H1 (cell line): ENCODE results near the gene OR6F1. TPM values are rescaled to one million over a fixed set of nuclear protein-coding genes. Genes with fewer than 3 reads are reported as not detected.

Experiments
- CTCF ChIA-PET: fragments of 300-600 bp; sonication (Branson Sonifier 250); formaldehyde crosslinking; loops from one replicate; lab custom pipeline; 2021; ENCODE audit not compliant: partially characterized antibody; lab: Charles Lee
- POLR2A ChIA-PET: fragments of 300-600 bp; sonication (Branson Sonifier 250); formaldehyde crosslinking; loops from one replicate; lab custom pipeline; 2021; ENCODE audit warnings: inconsistent platforms; ENCODE audit not compliant: partially characterized antibody; lab: Charles Lee
- DNase-seq, 2 experiments: peaks; one replicate each; pipeline versions ENCODE4 v3.0.0 to v3.0.0-alpha.2; 2010 to 2022; ENCODE audit warnings: low spot score in 2 of 2, low read depth in 1 of 2, mixed read lengths in 1 of 2
- FAIRE-seq: peaks from 2 replicates; lab custom pipeline; 2011; peaks lifted over from hg19 to GRCh38; lab: Jason Lieb, UNC
- H2AFZ ChIP-seq: 2 replicates; pipeline ENCODE4 v1.8.1; 2012; ENCODE audit warnings: low read length, inconsistent platforms
- H2AK5ac ChIP-seq: 2 replicates; pipeline ENCODE4 v1.6.1; 2013; ENCODE audit warnings: low read depth, low read length
- H2BK120ac ChIP-seq: replicated peaks from 2 replicates; pipeline ENCODE3; 2013; ENCODE audit warnings: low read depth, low read length, inconsistent platforms
- H2BK12ac ChIP-seq: 2 replicates; pipeline ENCODE4 v1.6.1; 2013; ENCODE audit warnings: low read depth, low read length
- H2BK15ac ChIP-seq: 2 replicates; pipeline ENCODE4 v1.6.1; 2013; ENCODE audit warnings: low read length
- H2BK20ac ChIP-seq: 2 replicates; pipeline ENCODE4 v1.6.1; 2013; ENCODE audit warnings: low read length
- H2BK5ac ChIP-seq: 2 replicates; pipeline ENCODE4 v1.6.1; 2013; ENCODE audit warnings: low read depth, low read length
- H3K14ac ChIP-seq: 2 replicates; pipeline ENCODE4 v1.6.1; 2013; ENCODE audit warnings: inconsistent platforms; ENCODE audit not compliant: insufficient read length
- H3K18ac ChIP-seq: 2 replicates; pipeline ENCODE4 v1.6.1; 2013; ENCODE audit warnings: low read length; ENCODE audit errors: extremely low read depth
- H3K23ac ChIP-seq: 2 replicates; pipeline ENCODE4 v1.6.1; 2013; ENCODE audit warnings: inconsistent platforms; ENCODE audit not compliant: insufficient read length
- H3K23me2 ChIP-seq: 2 replicates; pipeline ENCODE4 v1.6.1; 2013; ENCODE audit warnings: low read depth, low read length
- H3K27ac ChIP-seq: 2 replicates; pipeline ENCODE4 v1.6.1; 2011; ENCODE audit warnings: low read depth, low read length, inconsistent platforms
- H3K27me3 ChIP-seq, 4 experiments: replicated peaks in 1 of 4; 1 replicate in 1 of 4; 2 replicates in 3 of 4; pipeline versions ENCODE4 v1.6.1 to v1.8.1; 2011 to 2013; ENCODE audit warnings: low read length in 3 of 4, mild to moderate bottlenecking in 3 of 4, inconsistent platforms in 2 of 4, mixed read lengths in 2 of 4, moderate library complexity in 1 of 4; ENCODE audit not compliant: control insufficient read depth in 3 of 4, insufficient read depth in 3 of 4; ENCODE audit errors: extremely low read depth in 1 of 4
- H3K36me3 ChIP-seq, 4 experiments: 2 replicates each; pipeline versions ENCODE4 v1.6.1 to v1.8.1; 2011 to 2013; ENCODE audit warnings: mild to moderate bottlenecking in 4 of 4, low read length in 3 of 4, moderate library complexity in 2 of 4, control low read depth in 1 of 4, inconsistent platforms in 1 of 4; ENCODE audit not compliant: insufficient read depth in 4 of 4, control insufficient read depth in 2 of 4
- H3K4ac ChIP-seq: replicated peaks from 2 replicates; pipeline ENCODE3; 2013; ENCODE audit warnings: low read length, low read depth, mixed read lengths, inconsistent platforms; ENCODE audit not compliant: insufficient read length
- H3K4me1 ChIP-seq, 4 experiments: replicated peaks in 1 of 4; 1 replicate in 1 of 4; 2 replicates in 3 of 4; pipeline versions ENCODE4 v1.6.1 to v1.8.1; 2011 to 2013; ENCODE audit warnings: low read length in 3 of 4, inconsistent platforms in 2 of 4, mixed read lengths in 1 of 4; ENCODE audit not compliant: insufficient read depth in 4 of 4, control insufficient read depth in 3 of 4
- H3K4me2 ChIP-seq, 2 experiments: 2 replicates each; pipeline versions ENCODE4 v1.6.1 to v1.8.1; 2011 to 2013; ENCODE audit warnings: low read depth in 2 of 2, low read length in 2 of 2, control low read depth in 1 of 2, inconsistent platforms in 1 of 2, mild to moderate bottlenecking in 1 of 2; ENCODE audit not compliant: insufficient read depth in 1 of 2
- H3K4me3 ChIP-seq, 4 experiments: fragments of 200-600, 300-600 bp in 1 of 4; sonication (generic), shearing (Covaris generic), sonication (Bioruptor Twin) in 1 of 4; 2 replicates each; pipeline versions ENCODE4 v1.5.1 to v1.8.1; 2011 to 2016; ENCODE audit warnings: low read length in 4 of 4, low read depth in 3 of 4, control low read depth in 2 of 4, inconsistent platforms in 2 of 4, mild to moderate bottlenecking in 2 of 4, mixed read lengths in 1 of 4, moderate library complexity in 1 of 4; ENCODE audit not compliant: insufficient read depth in 2 of 4; ENCODE audit errors: extremely low read depth in 1 of 4
- H3K56ac ChIP-seq: replicated peaks from 2 replicates; pipeline ENCODE3; 2013; ENCODE audit warnings: low read depth, mild to moderate bottlenecking, mixed read lengths, low read length, inconsistent platforms; ENCODE audit not compliant: insufficient read length
- H3K79me1 ChIP-seq: 2 replicates; pipeline ENCODE4 v1.6.1; 2013; ENCODE audit warnings: low read depth, low read length, control low read depth
- H3K79me2 ChIP-seq, 2 experiments: 2 replicates each; pipeline versions ENCODE4 v1.6.1 to v1.8.1; 2012 to 2013; ENCODE audit warnings: low read length in 2 of 2, mild to moderate bottlenecking in 2 of 2, inconsistent platforms in 1 of 2; ENCODE audit not compliant: insufficient read depth in 2 of 2, control insufficient read depth in 1 of 2
- H3K9ac ChIP-seq, 4 experiments: replicated peaks in 1 of 4; 1 replicate in 1 of 4; 2 replicates in 3 of 4; pipeline versions ENCODE4 v1.6.1 to v1.8.1; 2011 to 2013; ENCODE audit warnings: low read depth in 3 of 4, low read length in 3 of 4, control low read depth in 2 of 4, mild to moderate bottlenecking in 2 of 4, moderate library complexity in 2 of 4, inconsistent platforms in 1 of 4; ENCODE audit errors: extremely low read depth in 1 of 4
- H3K9me3 ChIP-seq, 2 experiments: 2 replicates each; pipeline versions ENCODE4 v1.6.1 to v1.8.1; 2012 to 2013; ENCODE audit warnings: mild to moderate bottlenecking in 2 of 2, moderate library complexity in 2 of 2, control low read depth in 1 of 2, inconsistent platforms in 1 of 2, low read depth in 1 of 2, low read length in 1 of 2, mixed read lengths in 1 of 2; ENCODE audit not compliant: insufficient read depth in 2 of 2
- H4K20me1 ChIP-seq, 2 experiments: replicated peaks in 1 of 2; 2 replicates each; pipeline versions ENCODE3 to v1.8.1; 2011 to 2013; ENCODE audit warnings: inconsistent platforms in 2 of 2, low read length in 2 of 2, mild to moderate bottlenecking in 1 of 2; ENCODE audit not compliant: insufficient read depth in 2 of 2, control insufficient read depth in 1 of 2
- H4K5ac ChIP-seq: 2 replicates; pipeline ENCODE4 v1.6.1; 2013; ENCODE audit warnings: low read length, low read depth, mixed read lengths, inconsistent platforms; ENCODE audit not compliant: insufficient read length
- H4K8ac ChIP-seq: 2 replicates; pipeline ENCODE4 v1.8.0; 2013; ENCODE audit warnings: mild to moderate bottlenecking, moderate library complexity, low read length, inconsistent platforms; ENCODE audit not compliant: insufficient read depth; ENCODE audit errors: extremely low read depth
- H4K91ac ChIP-seq: replicated peaks from 2 replicates; pipeline ENCODE3; 2013; ENCODE audit warnings: low read length, mixed read lengths, inconsistent platforms; ENCODE audit not compliant: insufficient read length
- BCL11A ChIP-seq, 2 experiments: IDR thresholded peaks; one replicate each; pipeline ENCODE4 v1.6.1; 2011; ENCODE audit warnings: low read depth in 2 of 2, low read length in 2 of 2, mild to moderate bottlenecking in 2 of 2
- CBX8 ChIP-seq: fragments of 300-800, 300-1000 bp; sonication (generic); IDR thresholded peaks from 2 replicates; pipeline ENCODE4 v1.7.1; 2016; ENCODE audit warnings: low read depth, low read length, borderline replicate concordance
- CHD1 ChIP-seq: IDR thresholded peaks from 2 replicates; pipeline ENCODE4 v1.6.1; 2012; ENCODE audit warnings: low read depth, low read length, improper control_type of control experiment
- HDAC6 ChIP-seq: IDR thresholded peaks from one replicate; pipeline ENCODE4 v1.7.1; 2012; ENCODE audit warnings: low read depth, mild to moderate bottlenecking, inconsistent platforms, low read length, moderate library complexity
- JUN ChIP-seq: IDR thresholded peaks from 2 replicates; pipeline ENCODE4 v1.6.1; 2011; ENCODE audit warnings: low read depth, mild to moderate bottlenecking, improper control_type of control experiment, low read length
- KDM5A ChIP-seq: fragments of 200-600 bp; IDR thresholded peaks from 2 replicates; pipeline ENCODE4 v1.7.1; 2012; ENCODE audit warnings: mild to moderate bottlenecking, low read length, inconsistent platforms, mixed read lengths
- PHF8 ChIP-seq: fragments of 200-600 bp; sonication (generic); conservative IDR thresholded peaks from 2 replicates; pipeline ENCODE4 v1.7.1; 2012; ENCODE audit warnings: low read depth, mild to moderate bottlenecking, inconsistent platforms, low read length, moderate library complexity
- RAD21 ChIP-seq, 2 experiments: IDR thresholded peaks in 1 of 2; conservative IDR thresholded peaks in 1 of 2; 2 replicates each; pipeline ENCODE4 v1.6.1; 2011; ENCODE audit warnings: low read depth in 2 of 2, low read length in 2 of 2, improper control_type of control experiment in 1 of 2, inconsistent platforms in 1 of 2, mild to moderate bottlenecking in 1 of 2, moderate library complexity in 1 of 2
- SUZ12 ChIP-seq: fragments of 200-600 bp; sonication (generic); IDR thresholded peaks from 2 replicates; pipeline ENCODE4 v1.6.1; 2012; ENCODE audit warnings: mild to moderate bottlenecking, inconsistent platforms, low read length, moderate library complexity, mixed read lengths
- WGBS, 2 experiments: shearing (Covaris generic) in 1 of 2; methylation state at CpG; one replicate each; pipeline versions ENCODE4 v1.1.6 to v1.1.7; 2013 to 2015; ENCODE audit warnings: low lambda C conversion rate in 2 of 2, mixed read lengths in 2 of 2, inconsistent platforms in 1 of 2, low coverage in 1 of 2, missing lambda C conversion rate in 1 of 2; ENCODE audit not compliant: insufficient replicate concordance in 2 of 2, insufficient coverage in 1 of 2, insufficient read length in 1 of 2; ENCODE audit errors: extremely low coverage in 1 of 2, missing lambda C conversion rate in 1 of 2; 5-methylcytosine and 5-hydroxymethylcytosine counted together
- polyA plus RNA-seq, 7 experiments: library from polyadenylated mRNA; depleted of rRNA in 3 of 7; stranded (reverse) in 5 of 7; unstranded in 2 of 7; fragments of >200 nt in 5 of 7; fragments of 200-250 nt in 2 of 7; gene quantifications; 1 replicate in 5 of 7; 2 replicates in 1 of 7; 4 replicates in 1 of 7; pipeline versions ENCODE4 v1.2.1 to v1.2.3, GENCODE V29; 2011 to 2013; ENCODE audit warnings: missing spikeins in 2 of 7, mixed read lengths in 2 of 7
- total RNA-seq: library from RNA; stranded (reverse); fragmentation: NEBNext Ultra II Directional; extraction: Animal tissue kit (Norgen Biotek cat#: 25700); gene quantifications from 2 replicates; pipeline ENCODE4 v1.2.1, GENCODE V29; 2021

OR6F1 gene
- total and polyA plus RNA-seq, 2 of the 8 experiments (the other 6 are each of a cell fraction or from before 2014, with no cell fraction given), result not detected

- ChIA-PET CTCF (no interaction called here), POLR2A (no interaction called here)
- FAIRE-seq (no peak), DNase-seq (no peak)
- H3K23ac ChIP-seq, result no peak overlapping the region
- 93% methylated on average over 7 of the region's 7 CpGs; no CpG with 5 or more reads in 1 of the 2 experiments for WGBS, 2 experiments
- no peak overlapping the region for H2BK15ac ChIP-seq
- H3K79me2 ChIP-seq, result no peaks in the 10 kb centered on the region
- H2BK20ac ChIP-seq, result no peak overlapping the region
- no peak overlapping the region for H2AFZ ChIP-seq
- H4K8ac ChIP-seq, result no peak overlapping the region
- H3K4me1 ChIP-seq, result no peaks in the 10 kb centered on the region
- H3K23me2 ChIP-seq, result no peaks in the 10 kb centered on the region
- no peak overlapping the region for H3K56ac ChIP-seq
- H3K14ac ChIP-seq, result no peak overlapping the region
- no peak overlapping the region for H2BK5ac ChIP-seq
- H2AK5ac ChIP-seq, result no peak overlapping the region
- no peak overlapping the region for H3K4me3 ChIP-seq
- H3K27me3 ChIP-seq, result peaks cover 0 to 1% (median 0%) of the 10 kb centered on the region in 4 experiments; a peak in 1 of 7 replicates
- H3K18ac ChIP-seq, result no peak overlapping the region
- H3K4me2 ChIP-seq, result no peak overlapping the region
- TF ChIP-seq BCL11A (IDR thresholded peaks at IDR 0.05; ENCODE audit: low read depth in 2 of 2, low read length in 2 of 2), result no peak
- TF ChIP-seq PHF8, result no peak
- TF ChIP-seq CBX8, result no peak
- no peak for TF ChIP-seq SUZ12
- TF ChIP-seq JUN, result no peak
- TF ChIP-seq HDAC6, result no peak
- TF ChIP-seq KDM5A, result no peak
- TF ChIP-seq CHD1, result no peak
- TF ChIP-seq RAD21 (IDR thresholded peaks at IDR 0.05 in 1 of 2, conservative IDR thresholded peaks at IDR 0.05 in 1 of 2; ENCODE audit: low read depth in 2 of 2, low read length in 2 of 2), result no peak
- no peak overlapping the region for H4K5ac ChIP-seq
- H3K9ac ChIP-seq, result no peak overlapping the region
- H3K27ac ChIP-seq, result no peak overlapping the region
- H4K91ac ChIP-seq, result no peak overlapping the region
- H3K36me3 ChIP-seq, result peaks cover 0 to 3% (median 0%) of the 10 kb centered on the region in 4 experiments; a peak in 1 of 8 replicates
- H4K20me1 ChIP-seq, result no peaks in the 10 kb centered on the region
- H3K9me3 ChIP-seq, result peaks cover 62 to 66% of the 10 kb centered on the region in 2 experiments
- no peak overlapping the region for H2BK120ac ChIP-seq
- H2BK12ac ChIP-seq, result no peak overlapping the region
- H3K4ac ChIP-seq, result no peak overlapping the region
- H3K79me1 ChIP-seq, result no peaks in the 10 kb centered on the region
Measured at GRCh38 chr1:247713753-247714152, 2.7 kb downstream of the OR6F1 start.
